Kidney (tissue), 14 donors: ENCODE results near the gene PABPN1. TPM values are rescaled to one million over a fixed set of nuclear protein-coding genes. Genes with fewer than 3 reads are reported as not detected.

ENCODE experiments used
- DNase-seq, 5 donors: peaks; one replicate each; pipeline ENCODE4 v3.0.0-alpha.2; 2013 to 2020
- FAIRE-seq: peaks from 2 replicates; lab custom pipeline; 2012; peaks lifted over from hg19 to GRCh38; lab: Jason Lieb, UNC
- H3K27ac ChIP-seq, 2 donors: one replicate each; pipeline ENCODE4 v1.7.0; 2013; ENCODE audit warnings: low read depth in 2 of 2, low read length in 2 of 2, inconsistent platforms in 1 of 2
- H3K27me3 ChIP-seq: one replicate; pipeline ENCODE4 v1.7.1; 2013; ENCODE audit warnings: low read length, inconsistent platforms; ENCODE audit not compliant: control insufficient read depth, insufficient read depth
- H3K36me3 ChIP-seq, 3 donors: one replicate each; pipeline versions ENCODE4 v1.7.0 to v1.7.1; 2013; ENCODE audit warnings: low read length in 3 of 3, control low read depth in 1 of 3, inconsistent platforms in 1 of 3; ENCODE audit not compliant: insufficient read depth in 3 of 3, control insufficient read depth in 2 of 3
- H3K4me1 ChIP-seq, 3 donors: one replicate each; pipeline versions ENCODE4 v1.7.0 to v1.7.1; 2013; ENCODE audit warnings: low read length in 3 of 3, inconsistent platforms in 1 of 3, low read depth in 1 of 3; ENCODE audit not compliant: control insufficient read depth in 2 of 3, insufficient read depth in 2 of 3
- H3K4me3 ChIP-seq, 3 donors: one replicate each; pipeline versions ENCODE4 v1.7.0 to v1.8.1; 2013; ENCODE audit warnings: low read length in 3 of 3, control low read depth in 1 of 3, inconsistent platforms in 1 of 3
- H3K9ac ChIP-seq, 3 donors: one replicate each; pipeline versions ENCODE4 v1.7.0 to v1.7.1; 2013; ENCODE audit warnings: low read length in 3 of 3, control low read depth in 1 of 3, inconsistent platforms in 1 of 3
- H3K9me3 ChIP-seq, 3 donors: one replicate each; pipeline versions ENCODE4 v1.7.0 to v1.7.1; 2013; ENCODE audit warnings: low read length in 3 of 3, control low read depth in 1 of 3, inconsistent platforms in 1 of 3; ENCODE audit not compliant: control insufficient read depth in 2 of 3, insufficient read depth in 1 of 3
- CTCF ChIP-seq: IDR thresholded peaks from 3 replicates; pipeline ENCODE4 v1.5.1; 2012; ENCODE audit warnings: mild to moderate bottlenecking, moderate library complexity, borderline replicate concordance; ENCODE audit not compliant: insufficient read depth; ENCODE audit errors: extremely low read depth
- intact Hi-C: fragments of 100-400 bp; cut with DNase I; formaldehyde crosslinking; loops from one replicate; pipeline ENCODE4 v1.11.1; 2022
- polyA plus RNA-seq: library from polyadenylated mRNA; stranded (reverse); fragments of 350-450 nt; fragmentation: Illumina TruSeq; extraction: RNeasy Lipid Tissue Mini Kit (QIAGEN cat#74804); gene quantifications from one replicate; pipeline ENCODE4 v1.2.3, GENCODE V29; 2014; ENCODE audit warnings: low read depth, low replicate concordance; ENCODE audit not compliant: insufficient read depth
- total RNA-seq: library from RNA; stranded (reverse); fragmentation: NEBNext Ultra II Directional; extraction: Animal tissue kit (Norgen Biotek cat#: 25700); gene quantifications from one replicate; pipeline ENCODE4 v1.2.1, GENCODE V29; 2021
- donor health status: control.
- donor health status: control.
- donor health status: control.
- donor health status: control.
- donor health status: control.
- donor health status: DM: yes; HTN: yes; CAD: no.
- donor health status: Normal renal cell carcinoma (clear cell type).

Gene PABPN1
- total and polyA plus RNA-seq, 2 donors from 2014 or later: 140 to 145 TPM

- no peaks in the 10 kb centered on the region for H3K36me3 ChIP-seq
- intact Hi-C loops: no loop called here
- peak overlapping the region in 1 of 3 donors; percentile 55 for H3K9ac ChIP-seq
- no peak for TF ChIP-seq CTCF
- DNase-seq (peak; percentile 90 to 97 (median 95)), FAIRE-seq (no peak)
- H3K27me3 ChIP-seq: no peaks in the 10 kb centered on the region
- H3K27ac ChIP-seq: peak overlapping the region; percentile 64 to 76
- H3K9me3 ChIP-seq: no peaks in the 10 kb centered on the region
- peaks cover 0 to 5% (median 3%) of the 10 kb centered on the region in 3 donors for H3K4me1 ChIP-seq
- H3K4me3 ChIP-seq: peak overlapping the region in 1 of 3 donors; percentile 55
Measured at GRCh38 chr14:23366426-23366921, 45.2 kb downstream of the PABPN1 start.

GRCh38 chr14:23370221-23370620, 49.0 kb downstream of the PABPN1 start:
- intact Hi-C loops: no loop called here
- H3K36me3 ChIP-seq: no peaks in the 10 kb centered on the region
- no peaks in the 10 kb centered on the region for H3K9me3 ChIP-seq
- H3K27ac ChIP-seq: no peak overlapping the region
- no peak overlapping the region for H3K4me3 ChIP-seq
- TF ChIP-seq CTCF: no peak
- no peak overlapping the region for H3K9ac ChIP-seq
- DNase-seq (no peak), FAIRE-seq (no peak)
- no peaks in the 10 kb centered on the region for H3K27me3 ChIP-seq
- H3K4me1 ChIP-seq: no peaks in the 10 kb centered on the region

GRCh38 chr14:23371865-23372264, 50.6 kb downstream of the PABPN1 start:
- Histone ChIP-seq H3K27ac (no peak overlapping the region), H3K9ac (no peak overlapping the region), H3K4me3 (no peak overlapping the region), H3K36me3 (no peaks in the 10 kb centered on the region), H3K27me3 (no peaks in the 10 kb centered on the region), H3K4me1 (no peaks in the 10 kb centered on the region), H3K9me3 (no peaks in the 10 kb centered on the region)
- intact Hi-C loops: no loop called here
- no peak for TF ChIP-seq CTCF
- DNase-seq (no peak), FAIRE-seq (no peak)

GRCh38 chr14:23372509-23372908, 51.3 kb downstream of the PABPN1 start, which contains the start of gene IL25:
Gene IL25, plus strand, starts transcription at chr14:23372809.
- Histone ChIP-seq H3K9ac (no peak within 1 kb of the TSS), H3K4me3 (no peak within 1 kb of the TSS), H3K27ac (no peak within 1 kb of the TSS), H3K27me3 (no peaks in the 10 kb centered on the region), H3K36me3 (no peaks in the 10 kb centered on the region), H3K4me1 (no peaks in the 10 kb centered on the region), H3K9me3 (no peaks in the 10 kb centered on the region)
- intact Hi-C loops: no loop called here
- TF ChIP-seq CTCF: no peak
- FAIRE-seq: no peak
- no peak for DNase-seq
